NK-92 (cell line): ENCODE results near the gene ARID3C.

Experiments used
- DNase-seq: peaks from one replicate; lab custom pipeline; 2025; ENCODE audit not compliant: unreplicated experiment; lab: John Stamatoyannopoulos, UW

ARID3C gene

GRCh38 chr9:34599546-34599945, 29.3 kb downstream of the ARID3C start:
- no peak for DNase-seq

GRCh38 chr9:34594177-34594576, 34.7 kb downstream of the ARID3C start:
- DNase-seq: no peak

- DNase-seq: no peak
These were observed 35.8 kb downstream of the ARID3C start for GRCh38 chr9:34592895-34593601.

GRCh38 chr9:34591917-34592866, 36.7 kb downstream of the ARID3C start:
- no peak for DNase-seq

GRCh38 chr9:34591248-34591916, 37.5 kb downstream of the ARID3C start:
- no peak for DNase-seq

- DNase-seq: no peak
These were observed 38.3 kb downstream of the ARID3C start for GRCh38 chr9:34590381-34591247.

- DNase-seq: no peak
These were observed 39.1 kb downstream of the ARID3C start, which contains the start of gene CNTFR for GRCh38 chr9:34589636-34590380. Gene CNTFR (minus strand): TSS chr9:34589724. CDS start chr9:34568981, 20,743 bp downstream.

GRCh38 chr9:34588671-34589635, 39.9 kb downstream of the ARID3C start:
- DNase-seq: no peak

- DNase-seq: no peak
These were observed 41.6 kb downstream of the ARID3C start for GRCh38 chr9:34587271-34587670.

GRCh38 chr9:34585946-34586669, 42.8 kb downstream of the ARID3C start:
- DNase-seq: no peak

GRCh38 chr9:34584970-34585369, 43.9 kb downstream of the ARID3C start:
- DNase-seq: no peak

GRCh38 chr9:34582787-34583186, 46.1 kb downstream of the ARID3C start:
- no peak for DNase-seq

GRCh38 chr9:34581318-34581717, 47.5 kb downstream of the ARID3C start:
- DNase-seq: no peak

- no peak for DNase-seq
These were observed 48.5 kb downstream of the ARID3C start for GRCh38 chr9:34580358-34580757.

GRCh38 chr9:34579808-34580163, 49.1 kb downstream of the ARID3C start:
- DNase-seq: no peak

- no peak for DNase-seq
These were observed 49.6 kb downstream of the ARID3C start for GRCh38 chr9:34579104-34579807.
